HG02571 (cell line): ENCODE measurements around the gene TMEM255B.
"Not testable (repeated sequence)": the region's sequence is repeated elsewhere in the genome, so short reads cannot be mapped to it uniquely, and the experiment has no call there.

Source experiments
- ATAC-seq: cut with Tn5 transposase; IDR thresholded peaks from one replicate; pipeline ENCODE4 v1.9.1; 2021; ENCODE audit warnings: mild to moderate bottlenecking, moderate library complexity; ENCODE audit not compliant: unreplicated experiment

Gene TMEM255B

DNA sequence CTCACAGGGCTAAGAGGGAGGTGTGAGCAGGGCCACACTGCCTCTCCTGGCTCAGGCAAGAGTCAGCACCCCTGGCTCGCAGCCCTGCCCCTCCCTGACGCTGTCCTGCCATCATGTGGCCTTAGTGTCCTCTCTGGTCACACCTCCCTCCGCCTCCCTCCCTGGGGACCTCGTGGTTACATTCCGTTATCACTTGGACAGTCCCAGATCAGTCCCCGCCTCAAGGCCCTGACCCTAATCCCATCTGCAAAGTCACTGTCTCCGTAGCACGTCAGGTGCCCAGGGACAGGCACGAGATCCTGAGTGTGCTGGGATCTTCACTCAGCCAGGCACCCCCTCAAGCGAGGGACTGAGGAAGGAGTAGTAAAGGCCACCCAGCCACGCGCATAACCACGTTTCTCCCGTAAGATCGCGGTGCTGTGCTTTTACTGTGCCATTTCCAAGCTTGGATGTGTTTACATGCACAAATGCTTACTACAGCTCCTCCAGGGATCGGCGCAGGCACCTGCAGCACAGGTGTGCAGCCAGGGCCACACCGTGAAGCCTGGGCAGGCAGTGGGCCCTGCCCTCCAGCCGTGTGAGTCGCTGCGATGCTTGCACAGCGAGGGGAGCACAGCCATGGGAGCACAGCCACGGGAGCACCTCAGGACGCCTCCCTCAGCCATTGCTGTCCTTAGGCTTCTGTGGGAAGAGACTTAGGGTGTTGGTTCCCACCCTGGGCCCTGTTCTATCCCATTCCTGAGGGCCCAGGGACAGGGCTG lies 10.7 kb upstream of the TMEM255B start:
- ATAC-seq, result no peak

GRCh38 chr13:113748862-113749451 lies 10.1 kb upstream of the TMEM255B start:
- no peak for ATAC-seq

- ATAC-seq, result no peak
These were observed 9.5 kb upstream of the TMEM255B start for GRCh38 chr13:113749507-113749906.

GRCh38 chr13:113749967-113750366 lies 9.1 kb upstream of the TMEM255B start:
- no peak for ATAC-seq

DNA sequence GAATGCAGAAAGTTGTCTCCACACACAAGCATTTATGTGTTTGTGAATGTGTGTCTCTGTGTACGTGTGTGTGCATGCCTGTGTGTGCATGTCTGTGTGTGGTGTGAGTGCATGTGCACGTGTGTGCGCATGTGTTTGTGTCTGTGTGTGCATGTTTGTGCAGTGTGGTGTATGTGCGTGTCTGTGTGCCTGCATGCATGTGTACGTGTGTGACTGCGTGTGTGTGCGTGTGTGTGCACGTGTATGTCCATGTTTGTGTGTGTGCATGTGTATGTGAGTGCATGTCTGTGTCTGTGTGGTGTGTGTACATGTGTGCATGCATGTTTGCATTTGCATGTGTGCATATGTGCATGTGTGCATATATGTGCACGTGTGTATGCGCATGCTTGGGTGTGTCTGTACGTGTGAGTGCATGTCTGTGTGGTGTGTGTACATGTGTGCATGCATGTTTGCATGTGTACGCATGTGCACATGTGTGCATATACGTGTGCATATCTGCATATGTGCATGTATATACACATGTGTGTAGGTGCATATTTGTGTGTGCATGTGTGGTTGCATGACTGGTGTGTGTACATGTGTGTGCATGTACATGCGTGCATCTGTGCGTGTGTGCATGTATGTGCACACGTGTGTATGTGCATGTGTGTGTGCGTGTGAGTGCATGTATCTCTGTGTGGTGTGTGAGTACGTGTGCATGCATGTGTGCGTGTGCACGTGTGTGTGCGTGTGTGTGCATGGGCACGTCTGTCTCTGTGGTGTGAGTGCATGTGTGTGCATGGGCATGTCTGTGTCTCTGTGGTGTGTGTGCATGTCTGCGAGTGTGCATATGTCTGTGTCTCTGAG lies 8.2 kb upstream of the TMEM255B start:
- no peak for ATAC-seq

DNA sequence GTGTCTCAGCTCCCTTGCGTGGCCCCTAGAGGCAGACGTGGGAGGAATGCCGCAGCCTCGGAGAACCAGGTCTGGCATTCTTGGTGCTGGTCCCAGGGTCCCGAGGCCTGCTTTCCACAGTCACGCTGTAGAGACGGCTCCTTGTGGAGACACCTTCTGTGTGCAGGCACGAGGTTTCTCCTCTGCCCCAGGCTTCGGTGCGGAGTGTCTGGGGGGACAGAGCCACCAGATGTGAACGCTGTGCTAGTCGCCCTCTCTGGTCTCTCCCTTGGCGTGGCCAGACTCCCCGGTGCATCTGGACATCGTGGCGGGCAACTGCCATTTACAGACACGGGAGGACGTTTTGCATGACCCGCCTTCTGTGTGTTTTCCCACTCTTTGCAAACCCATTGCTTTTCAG lies 7.5 kb upstream of the TMEM255B start:
- no peak for ATAC-seq

DNA sequence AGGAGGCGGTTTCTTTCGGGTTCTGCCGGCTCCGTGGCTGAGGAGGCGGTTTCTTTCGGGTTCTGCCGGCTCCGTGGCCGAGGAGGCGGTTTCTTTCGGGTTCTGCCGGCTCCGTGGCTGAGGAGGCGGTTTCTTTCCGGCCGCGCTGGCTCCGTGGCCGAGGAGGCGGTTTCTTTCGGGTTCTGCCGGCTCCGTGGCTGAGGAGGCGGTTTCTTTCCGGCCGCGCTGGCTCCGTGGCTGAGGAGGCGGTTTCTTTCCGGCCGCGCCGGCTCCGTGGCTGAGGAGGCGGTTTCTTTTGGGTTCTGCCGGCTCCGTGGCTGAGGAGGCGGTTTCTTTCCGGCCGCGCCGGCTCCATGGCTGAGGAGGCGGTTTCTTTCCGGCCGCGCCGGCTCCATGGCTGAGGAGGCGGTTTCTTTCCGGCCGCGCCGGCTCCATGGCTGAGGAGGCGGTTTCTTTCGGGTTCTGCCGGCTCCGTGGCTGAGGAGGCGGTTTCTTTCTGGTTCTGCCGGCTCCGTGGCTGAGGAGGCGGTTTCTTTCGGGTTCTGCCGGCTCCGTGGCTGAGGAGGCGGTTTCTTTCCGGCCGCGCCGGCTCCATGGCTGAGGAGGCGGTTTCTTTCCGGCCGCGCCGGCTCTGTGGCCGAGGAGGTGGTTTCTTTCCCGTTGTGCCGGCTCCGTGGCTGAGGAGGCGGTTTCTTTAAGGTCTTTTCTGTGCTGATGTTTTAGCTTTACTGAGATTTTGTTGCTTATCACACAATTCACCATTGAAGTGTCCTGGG lies 6.6 kb upstream of the TMEM255B start:
- not testable (repeated sequence) for ATAC-seq

- ATAC-seq, result no peak
These were observed 5.9 kb upstream of the TMEM255B start for GRCh38 chr13:113753171-113753570.

GRCh38 chr13:113754242-113754641 lies 4.8 kb upstream of the TMEM255B start:
- no peak for ATAC-seq

DNA sequence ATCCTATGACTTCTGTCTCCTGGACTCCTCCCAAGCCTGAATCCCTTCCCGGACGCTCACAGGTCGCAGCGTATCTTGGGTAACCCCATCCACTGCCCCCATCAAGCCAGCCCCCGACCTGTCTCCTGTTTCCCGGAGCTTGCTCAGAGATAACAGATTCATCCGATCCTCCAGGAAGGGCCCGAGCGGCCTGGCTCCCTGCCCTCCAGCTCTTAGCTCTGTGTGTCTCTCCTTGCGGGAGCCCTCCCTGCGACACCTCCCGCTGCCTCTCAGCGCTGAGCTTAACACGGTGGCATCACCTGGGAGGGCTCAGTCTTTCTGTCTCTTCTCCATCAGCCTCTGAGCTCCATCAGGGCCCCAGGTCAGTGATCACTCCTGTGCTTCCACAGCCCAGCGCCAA lies 4.3 kb upstream of the TMEM255B start:
- no peak for ATAC-seq

DNA sequence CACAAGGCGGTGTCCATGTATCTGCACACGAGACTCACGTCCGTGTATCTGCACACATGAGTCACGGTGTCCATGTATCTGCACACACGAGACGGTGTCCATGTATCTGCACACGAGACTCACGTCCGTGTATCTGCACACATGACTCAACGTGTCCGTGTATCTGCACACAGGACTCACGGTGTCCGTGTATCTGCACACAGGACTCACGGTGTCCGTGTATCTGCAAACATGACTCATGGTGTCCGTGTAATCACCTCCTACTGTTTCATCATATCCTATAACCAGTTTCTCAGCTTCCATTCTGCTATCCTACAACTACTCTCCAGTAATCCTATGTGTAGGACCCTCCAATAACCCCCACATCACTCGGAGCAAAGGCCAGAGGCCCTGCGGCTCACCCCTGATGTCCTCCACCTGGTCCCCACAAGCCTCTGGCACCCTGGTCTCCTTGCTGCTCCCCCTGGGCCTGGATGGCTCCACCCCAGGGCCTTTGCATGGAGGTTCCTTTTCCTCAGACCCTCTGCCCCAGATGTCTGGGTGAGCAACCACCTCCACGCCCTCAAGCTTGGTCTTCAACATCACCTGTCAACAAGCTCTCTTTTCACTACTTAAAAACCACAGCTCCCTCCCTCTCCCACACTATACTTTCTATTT lies 2.5 kb upstream of the TMEM255B start:
- no peak for ATAC-seq

DNA sequence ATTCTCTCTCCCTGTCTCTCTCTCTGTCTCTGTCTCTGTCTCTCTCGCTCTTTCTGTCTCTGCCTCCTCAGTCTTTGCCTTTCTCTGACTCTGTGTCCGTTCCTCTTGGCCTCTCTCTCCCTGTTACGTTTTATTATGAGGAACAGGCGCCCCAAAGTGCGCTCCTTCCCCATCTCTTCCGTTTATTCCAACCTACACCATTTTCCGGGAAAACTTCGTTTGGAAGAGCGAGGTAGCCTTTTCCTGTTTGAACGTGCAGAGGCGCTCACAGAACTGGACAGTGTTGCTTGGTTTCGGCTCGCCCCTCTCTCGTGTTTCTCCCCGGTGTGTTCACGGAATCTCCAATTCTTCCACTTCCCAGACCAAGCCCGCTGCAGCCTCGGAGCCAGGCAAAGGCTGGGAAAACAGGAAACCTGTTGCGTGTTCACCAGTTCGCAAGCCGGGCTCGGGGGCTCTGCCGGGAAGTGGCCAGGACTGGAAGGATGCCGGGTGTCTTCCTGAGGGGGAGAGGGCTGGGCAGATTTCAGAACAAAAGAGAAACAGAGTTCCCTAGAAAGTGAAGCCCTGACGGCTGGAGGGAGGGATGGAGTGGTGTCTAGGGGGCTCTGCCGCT lies 605 bp downstream of the TMEM255B start:
- ATAC-seq, result no peak

DNA sequence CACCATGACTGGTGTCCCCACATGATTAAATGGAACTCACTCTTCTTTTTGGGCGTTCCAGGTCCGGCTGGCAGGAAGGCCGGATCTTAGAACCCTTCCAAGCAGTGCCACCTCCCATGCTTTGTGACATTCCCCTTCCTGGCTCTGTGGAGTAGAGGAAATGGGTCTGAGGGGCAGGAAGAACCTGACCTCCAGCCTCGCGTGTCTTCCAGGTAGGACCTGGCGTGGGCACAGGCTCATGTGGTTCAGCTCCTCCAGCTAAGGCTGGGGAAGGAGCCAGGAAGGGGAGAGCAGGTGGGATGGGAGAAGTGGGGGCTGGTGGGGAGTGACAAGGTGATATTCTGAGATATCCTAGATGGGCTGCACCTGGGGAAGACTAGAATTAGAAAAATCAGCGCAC lies 2.1 kb downstream of the TMEM255B start:
- no peak for ATAC-seq

DNA sequence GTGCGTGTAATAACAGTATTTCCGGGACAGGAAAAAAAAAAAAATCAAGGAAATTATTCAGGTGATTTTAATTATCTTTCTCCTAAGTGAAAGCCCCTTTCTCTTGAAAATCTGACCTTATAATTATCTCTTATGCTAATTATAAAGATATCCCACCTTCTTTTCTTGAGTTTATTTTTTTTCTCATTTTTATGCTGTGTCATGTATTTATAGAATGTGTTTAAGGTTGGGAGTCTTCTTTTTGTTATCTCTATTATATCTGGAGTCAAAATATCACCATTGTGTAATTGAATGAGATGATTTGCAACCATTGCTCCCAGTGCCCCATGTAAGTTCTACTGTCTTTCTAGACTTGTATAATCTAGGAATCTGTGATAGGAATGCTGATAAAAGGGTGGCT lies 3.0 kb downstream of the TMEM255B start:
- no peak for ATAC-seq

GRCh38 chr13:113762538-113762937 lies 3.5 kb downstream of the TMEM255B start:
- ATAC-seq, result no peak

DNA sequence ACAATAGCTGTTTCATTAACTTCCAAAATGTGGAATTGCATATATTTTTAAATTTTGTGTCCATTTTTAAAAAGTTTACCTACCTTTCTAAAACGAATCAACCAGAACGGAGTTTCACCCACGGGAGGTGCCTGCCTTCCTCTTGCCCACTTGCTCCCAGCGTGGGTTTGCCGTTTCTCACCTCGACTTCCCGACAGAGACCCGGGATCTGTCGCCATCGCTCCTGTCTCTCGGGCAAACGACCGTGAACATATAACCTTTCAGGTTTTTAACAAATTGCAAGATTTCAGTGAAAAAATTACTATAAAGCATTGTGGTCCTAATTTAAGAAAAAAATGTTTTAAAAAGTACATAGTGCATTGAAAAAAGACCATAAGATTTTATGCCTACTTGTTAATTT lies 4.2 kb downstream of the TMEM255B start:
- ATAC-seq, result no peak

GRCh38 chr13:113763961-113764792 lies 5.2 kb downstream of the TMEM255B start:
- no peak for ATAC-seq

DNA sequence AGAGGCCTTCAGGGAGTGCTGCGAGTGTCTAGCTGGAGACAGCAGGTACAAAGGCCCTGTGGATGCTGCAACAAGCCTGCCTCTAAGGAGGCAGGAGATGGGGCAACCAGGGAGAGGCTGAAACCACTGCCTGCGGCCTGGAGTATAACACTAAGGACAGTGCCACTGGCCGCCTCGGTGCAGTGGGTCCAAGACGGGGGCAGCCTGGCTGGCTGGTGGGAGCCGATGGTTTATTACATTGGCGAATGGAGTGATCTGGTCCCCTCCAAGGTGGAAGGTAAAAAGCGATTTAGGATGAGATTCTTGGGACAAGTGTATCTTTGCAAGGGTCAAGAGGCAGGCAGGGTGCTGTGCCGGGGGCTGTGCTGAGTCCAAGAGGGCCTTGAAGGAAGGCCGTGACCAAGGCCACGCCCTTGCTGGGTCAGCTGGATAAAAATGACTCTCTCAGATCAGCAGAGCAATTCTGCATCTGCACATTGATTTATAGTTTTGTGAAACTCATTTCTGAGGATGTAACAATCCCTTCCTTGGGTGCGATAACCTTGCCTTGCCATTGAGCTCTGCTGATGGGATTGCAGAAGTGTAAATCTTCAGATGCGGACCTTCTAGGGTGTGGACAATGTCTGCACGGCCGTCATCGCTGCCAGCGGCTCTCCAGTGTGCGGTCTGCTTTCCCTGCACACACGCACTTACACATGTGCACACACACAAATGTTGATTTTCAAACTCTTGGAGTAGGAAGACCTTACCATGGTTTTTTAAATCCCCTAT lies 6.0 kb downstream of the TMEM255B start:
- no peak for ATAC-seq

GRCh38 chr13:113765564-113765910 lies 6.5 kb downstream of the TMEM255B start:
- ATAC-seq, result no peak
